ENCODE results near the gene SLC17A2. TPM values are rescaled to one million over a fixed set of nuclear protein-coding genes. Genes with fewer than 3 reads are reported as not detected.

SLC17A2 gene
- total and polyA plus RNA-seq, 2 of the 8 experiments (the other 6 are each of a cell fraction or from before 2014, with no cell fraction given), result not detected

- TF ChIP-seq RNF2 (IDR thresholded peaks at IDR 0.05; ENCODE audit: borderline replicate concordance, low read depth, low read length, missing control alignments, poor library complexity, severe bottlenecking) (no peak), YY1 (IDR thresholded peaks at IDR 0.05; ENCODE audit: low read depth, low read length) (no peak)
These were observed 36.7 kb downstream of the SLC17A2 start (continued) for GRCh38 chr6:25893778-25894177.

Measured in H1 (cell line).